AG20443 (cell line): ENCODE data around the gene ATG7.
"Not testable (repeated sequence)": the region's sequence is repeated elsewhere in the genome, so short reads cannot be mapped to it uniquely, and the experiment has no call there.

Source experiments
- DNase-seq: peaks from one replicate; pipeline ENCODE4 v3.0.0; 2012; ENCODE audit warnings: low spot score, mixed read lengths

Gene ATG7

DNA sequence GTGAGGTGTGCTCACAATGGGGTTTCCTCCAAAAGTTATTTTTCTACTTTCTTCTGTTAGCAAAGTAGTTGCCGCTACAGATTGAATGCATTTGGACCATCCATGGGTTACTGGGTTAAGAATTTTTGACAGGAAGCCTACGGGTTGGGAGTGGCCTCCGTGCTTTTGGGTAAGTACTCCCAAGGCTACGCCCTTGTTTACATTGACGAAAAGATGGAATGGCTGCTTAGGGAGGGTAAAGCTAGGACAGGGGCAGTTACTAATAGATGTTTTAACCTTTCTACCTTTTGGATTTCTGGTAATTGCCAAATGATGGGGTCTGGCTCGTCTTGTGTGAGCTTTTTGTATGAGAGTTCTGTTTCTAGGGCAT, 20.4 kb upstream of the ATG7 start:
- no peak for DNase-seq

DNA sequence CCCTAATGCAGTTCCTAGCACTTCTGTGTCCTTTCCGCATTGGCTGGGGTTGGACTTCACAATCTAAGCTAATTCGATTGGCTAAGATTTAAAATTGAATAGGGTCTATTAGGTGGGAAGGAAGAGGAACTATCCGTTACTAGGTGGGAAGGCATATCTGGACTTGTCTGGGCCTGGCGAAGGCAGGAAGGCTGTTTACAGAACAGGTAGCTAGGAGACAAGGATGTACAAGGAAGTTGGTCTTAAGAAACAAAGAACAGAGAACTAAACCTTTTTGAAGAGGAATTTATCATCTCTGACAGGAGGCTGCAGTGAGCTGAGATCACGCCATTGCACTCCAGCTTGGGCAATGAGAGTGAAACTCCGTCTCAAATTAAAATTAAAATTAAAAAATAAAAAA, 17.3 kb upstream of the ATG7 start:
- DNase-seq, result no peak

DNA sequence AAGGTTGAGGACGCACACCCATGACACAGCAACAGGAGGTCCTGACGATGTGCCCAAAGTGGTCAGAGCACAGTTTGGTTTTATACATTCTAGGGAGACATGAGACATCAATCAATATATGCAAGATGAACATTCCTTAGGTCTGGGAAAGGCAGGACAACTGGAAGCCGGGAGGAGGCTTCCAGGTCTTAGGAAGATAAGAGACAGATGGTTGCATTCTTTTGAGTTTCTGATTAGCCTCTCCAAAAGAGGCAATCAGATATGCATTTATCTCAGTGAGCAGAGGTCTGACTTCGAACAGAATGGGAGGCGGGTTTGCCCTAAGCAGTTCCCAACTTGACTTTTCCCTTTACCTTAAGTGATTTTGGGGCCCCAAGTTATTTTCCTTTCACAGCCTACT, 16.7 kb upstream of the ATG7 start:
- not testable (repeated sequence) for DNase-seq

DNA sequence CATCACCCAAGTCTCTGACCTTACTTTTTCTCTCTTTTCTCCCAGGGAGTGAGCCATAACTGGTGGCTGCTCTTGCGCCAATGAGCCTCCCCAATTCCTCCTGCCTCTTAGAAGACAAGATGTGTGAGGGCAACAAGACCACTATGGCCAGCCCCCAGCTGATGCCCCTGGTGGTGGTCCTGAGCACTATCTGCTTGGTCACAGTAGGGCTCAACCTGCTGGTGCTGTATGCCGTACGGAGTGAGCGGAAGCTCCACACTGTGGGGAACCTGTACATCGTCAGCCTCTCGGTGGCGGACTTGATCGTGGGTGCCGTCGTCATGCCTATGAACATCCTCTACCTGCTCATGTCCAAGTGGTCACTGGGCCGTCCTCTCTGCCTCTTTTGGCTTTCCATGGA, 13.2 kb upstream of the ATG7 start:
- no peak for DNase-seq

DNA sequence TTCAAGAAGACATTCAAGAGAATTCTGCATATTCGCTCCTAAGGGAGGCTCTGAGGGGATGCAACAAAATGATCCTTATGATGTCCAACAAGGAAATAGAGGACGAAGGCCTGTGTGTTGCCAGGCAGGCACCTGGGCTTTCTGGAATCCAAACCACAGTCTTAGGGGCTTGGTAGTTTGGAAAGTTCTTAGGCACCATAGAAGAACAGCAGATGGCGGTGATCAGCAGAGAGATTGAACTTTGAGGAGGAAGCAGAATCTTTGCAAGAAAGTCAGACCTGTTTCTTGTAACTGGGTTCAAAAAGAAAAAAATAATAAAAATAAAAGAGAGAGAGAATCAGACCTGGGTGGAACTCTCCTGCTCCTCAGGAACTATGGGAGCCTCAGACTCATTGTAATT, 11.7 kb upstream of the ATG7 start:
- no peak for DNase-seq

DNA sequence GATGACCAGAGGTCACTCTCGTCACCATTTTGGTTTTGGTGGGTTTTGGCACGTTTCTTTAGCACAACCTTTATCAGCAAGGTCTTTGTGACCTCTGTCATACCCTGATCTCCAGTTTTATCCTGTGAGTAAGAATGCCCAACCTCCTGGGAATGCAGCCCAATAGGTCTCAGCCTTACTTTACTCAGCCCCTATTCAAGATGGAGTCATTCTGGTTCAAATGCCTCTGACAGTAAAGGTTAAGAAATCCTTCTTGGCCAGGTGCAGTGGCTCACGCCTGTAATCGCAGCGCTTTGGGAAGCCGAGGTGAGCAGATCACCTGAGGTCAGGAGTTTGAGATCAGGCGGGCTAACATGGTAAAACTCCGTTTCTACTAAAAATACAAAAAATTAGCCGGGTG, 3.2 kb upstream of the ATG7 start:
- DNase-seq, result no peak

DNA sequence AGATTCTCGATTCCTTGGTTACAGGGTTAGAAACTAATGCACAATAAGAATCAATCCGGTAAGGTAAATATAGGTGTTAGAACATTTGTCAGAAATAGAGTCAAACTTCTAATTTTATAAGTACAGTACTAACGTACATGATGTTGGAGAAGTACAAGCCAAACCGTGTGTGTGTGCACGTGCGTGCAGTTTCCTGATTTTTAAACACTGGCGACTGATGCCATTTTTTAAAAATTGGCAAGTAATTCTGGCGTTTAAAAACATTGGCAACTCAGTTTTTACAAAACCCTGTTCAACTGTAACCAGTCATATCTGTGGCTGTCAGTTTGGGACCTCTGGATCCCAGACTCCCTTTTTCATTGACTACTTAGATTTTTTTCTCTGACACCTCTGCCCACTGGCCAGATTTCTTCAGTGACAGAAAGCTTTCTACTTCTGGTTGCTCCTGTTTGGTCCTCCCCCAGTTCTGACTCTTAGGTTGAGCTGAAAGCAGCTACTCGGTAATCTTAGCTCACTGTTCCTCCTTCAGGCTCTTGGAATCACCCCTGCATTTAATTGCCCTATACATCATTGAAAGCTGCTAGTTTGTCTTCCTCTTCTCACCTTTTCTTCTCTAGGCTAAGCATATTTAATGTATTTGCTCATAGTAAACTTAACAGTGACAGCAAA, 843 bp downstream of the ATG7 start:
- peak; percentile 18 for DNase-seq

DNA sequence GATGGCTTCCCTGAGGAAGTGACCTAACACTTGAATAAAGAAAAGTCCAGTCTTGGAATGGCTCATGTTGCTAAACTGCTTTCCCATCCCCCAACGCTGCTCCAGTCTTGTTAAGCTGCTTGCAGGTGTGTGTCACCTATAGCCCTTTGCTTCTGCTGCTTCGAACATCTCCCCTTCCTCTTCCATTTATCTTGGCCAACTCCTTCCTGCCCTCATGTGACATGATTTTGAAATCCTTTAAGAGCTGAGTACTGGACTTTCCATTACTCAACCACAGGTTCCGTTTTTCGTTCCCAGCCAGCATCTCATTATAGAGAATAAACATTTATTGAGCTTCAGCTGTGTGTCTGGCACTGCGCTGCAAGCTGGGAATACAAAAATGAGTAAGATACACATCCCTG, 1.7 kb downstream of the ATG7 start:
- no peak for DNase-seq

DNA sequence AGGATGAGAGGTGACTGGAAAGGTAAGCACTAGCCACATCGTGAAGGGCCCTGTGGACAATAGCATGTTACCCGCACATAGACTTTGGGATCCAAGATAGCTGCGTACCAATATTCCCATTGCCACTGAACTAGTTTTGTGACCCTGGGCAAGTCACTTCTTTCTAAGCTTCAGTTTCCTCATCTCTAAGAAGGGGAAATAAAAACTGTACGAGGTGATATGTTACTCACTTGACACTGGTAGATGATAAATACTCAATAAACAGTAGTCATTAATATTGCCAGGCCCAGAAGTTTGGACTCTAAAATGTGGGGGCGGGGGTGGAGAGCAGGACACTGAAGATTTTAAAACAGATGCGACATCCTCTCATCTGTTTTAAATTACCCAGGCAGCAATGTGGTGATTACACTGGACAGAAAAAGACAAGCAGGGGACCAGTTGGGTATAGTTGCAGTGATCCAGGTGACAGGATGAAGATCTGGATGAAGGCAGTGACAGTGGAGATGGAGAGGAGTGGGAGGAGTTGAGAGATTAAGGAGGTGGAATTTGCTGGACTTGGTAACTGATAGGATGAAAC, 2.5 kb downstream of the ATG7 start:
- DNase-seq, result no peak

DNA sequence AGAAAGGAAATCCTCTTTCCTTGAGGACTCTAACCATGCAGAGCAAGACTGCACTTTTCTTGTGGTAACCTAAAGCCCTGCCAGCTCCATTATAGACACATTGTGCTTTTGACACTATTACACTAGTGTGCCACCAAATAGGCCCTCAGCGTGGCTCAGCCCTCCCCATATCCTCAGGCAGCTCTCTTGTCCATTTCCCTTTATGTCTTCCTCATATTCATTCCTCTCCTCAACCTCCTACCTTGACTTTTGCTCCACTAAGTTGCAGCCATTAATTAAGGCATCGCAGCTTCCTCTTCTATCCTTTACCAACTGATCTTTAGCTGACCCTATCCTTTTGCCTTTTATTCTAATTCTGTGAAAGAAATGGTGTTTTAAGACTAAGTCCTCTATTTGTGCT, 3.7 kb downstream of the ATG7 start:
- no peak for DNase-seq

DNA sequence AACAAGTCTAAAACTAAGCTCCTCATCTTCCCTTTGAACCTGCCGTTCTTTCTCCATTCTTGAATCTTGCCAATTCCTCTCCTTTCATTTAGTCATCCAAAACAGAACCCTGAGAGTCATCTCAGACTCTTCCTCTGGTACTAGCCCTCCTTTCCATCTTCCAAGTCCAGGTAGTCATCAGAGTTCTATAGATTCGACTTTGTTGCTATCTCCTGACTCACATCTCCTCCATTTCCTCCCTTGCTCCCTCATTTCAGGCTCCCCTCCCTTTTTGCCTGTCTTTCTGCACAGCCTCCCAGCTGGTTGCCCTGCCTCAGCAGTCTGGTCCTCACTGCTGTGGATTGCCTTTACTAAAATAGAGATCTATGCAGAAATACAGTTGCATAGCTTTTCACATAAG, 4.7 kb downstream of the ATG7 start:
- DNase-seq, result no peak

DNA sequence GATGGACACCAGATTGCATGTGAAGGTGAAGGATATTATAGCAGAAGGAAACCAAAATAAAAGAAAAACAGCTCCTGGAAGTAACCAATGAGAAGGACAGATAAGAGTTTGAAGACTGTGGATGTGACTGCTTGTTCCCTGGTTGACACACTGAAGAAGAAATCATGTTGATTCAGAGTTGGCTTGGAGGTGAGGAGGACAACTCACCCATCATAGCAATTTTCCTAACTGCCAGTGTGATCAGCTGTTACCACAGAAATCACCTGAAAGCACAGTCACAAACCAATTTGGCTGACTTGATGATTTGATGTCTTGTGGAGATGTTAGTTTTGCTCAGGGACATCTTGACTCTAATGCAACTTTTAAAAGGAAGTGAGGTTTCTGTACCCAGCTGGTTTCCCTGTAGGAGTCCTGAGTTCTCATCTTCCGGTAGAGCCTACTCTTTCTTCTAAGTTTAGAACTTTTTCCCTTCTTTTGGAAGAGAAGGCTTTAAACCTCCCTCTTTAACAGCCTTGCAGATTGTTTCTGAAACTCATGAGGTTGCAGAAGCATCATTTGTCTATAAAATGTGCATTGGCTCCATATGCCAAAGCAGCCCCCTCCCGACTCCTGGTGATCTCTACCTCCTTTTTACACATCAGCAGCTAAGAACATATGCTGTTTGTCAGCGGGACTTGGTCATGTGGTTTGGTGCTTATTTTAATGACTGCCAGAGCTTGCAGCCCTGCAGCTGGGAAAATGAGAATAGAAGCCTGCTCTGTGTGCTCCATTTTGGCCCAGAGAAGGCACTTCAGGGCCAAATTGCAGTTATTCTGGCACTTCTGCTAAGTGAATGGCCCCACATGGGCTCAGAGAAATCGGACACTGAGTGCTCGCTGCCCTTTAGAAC, 10.3 kb downstream of the ATG7 start:
- no peak for DNase-seq

DNA sequence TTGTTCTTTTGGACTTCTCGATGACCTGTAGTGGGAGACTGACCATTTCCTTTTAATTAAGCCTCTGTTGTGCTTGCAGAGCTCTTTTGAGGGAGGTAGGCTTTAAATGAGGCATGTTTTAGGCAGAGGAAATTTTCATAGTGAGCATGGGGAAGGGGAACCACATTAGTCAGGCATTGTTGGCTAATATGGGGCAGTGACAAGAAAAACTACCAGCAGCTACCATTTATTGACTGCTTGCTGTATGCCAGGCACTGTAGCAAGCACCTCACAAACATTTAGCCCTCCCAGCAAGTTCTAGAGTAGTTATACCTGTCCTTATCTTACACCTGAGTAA, 10.9 kb downstream of the ATG7 start:
- no peak for DNase-seq

DNA sequence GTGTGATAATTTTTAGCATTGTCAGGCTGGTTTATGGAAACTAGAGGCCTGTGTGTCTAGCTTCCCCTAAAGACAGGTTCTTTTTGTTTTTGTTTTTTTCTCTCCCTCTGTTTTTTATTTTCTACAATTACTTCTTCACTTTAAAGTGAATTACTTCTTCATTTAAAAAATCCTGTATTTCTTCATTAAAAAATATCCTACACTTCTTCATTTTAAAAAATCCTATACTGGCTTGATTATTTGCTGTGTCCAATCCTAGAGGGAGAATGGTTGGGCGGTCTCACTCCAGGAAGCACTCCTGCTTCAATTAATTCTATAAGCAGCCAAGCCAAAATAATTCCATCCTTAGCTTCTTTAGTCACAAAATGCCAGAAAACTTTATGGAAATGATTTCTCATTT, 11.8 kb downstream of the ATG7 start:
- DNase-seq, result no peak

DNA sequence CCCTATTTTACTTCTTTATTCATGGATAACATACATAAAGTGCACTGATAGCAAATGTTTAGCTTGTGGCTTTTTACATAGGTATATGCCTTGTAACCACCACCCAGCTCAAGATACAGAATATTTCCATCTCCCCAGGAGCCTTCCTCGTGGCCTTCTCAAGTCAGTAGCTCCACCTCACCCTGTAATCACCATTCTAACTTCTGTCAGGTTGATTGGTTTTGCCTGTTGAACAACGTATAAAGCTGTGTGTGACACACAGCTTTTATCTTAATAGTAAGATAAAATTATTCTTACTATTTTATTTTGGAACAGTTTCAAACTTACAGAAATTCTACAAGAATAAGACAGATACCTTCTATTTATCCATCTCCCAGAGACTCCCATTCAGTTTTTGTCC, 13.3 kb downstream of the ATG7 start:
- no peak for DNase-seq

DNA sequence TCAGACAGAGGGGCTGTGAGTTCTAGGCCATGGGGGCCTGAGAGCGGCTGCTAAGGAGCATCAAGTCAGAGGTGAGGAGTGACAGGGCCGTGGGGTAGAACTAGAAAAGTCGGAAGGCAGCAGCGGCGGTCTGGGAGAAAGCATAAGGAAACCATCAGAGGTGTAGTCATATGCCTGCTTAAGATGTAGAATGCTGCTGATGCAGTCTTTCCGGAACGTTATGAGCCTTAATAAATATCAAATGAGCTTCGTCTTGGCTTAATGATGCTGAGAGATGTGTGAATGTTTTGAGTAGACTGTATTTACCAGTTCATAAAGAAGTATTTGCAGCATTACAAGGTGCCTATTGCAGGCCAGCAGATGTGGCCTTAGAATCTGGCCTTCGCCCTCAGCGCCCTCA, 15.2 kb downstream of the ATG7 start:
- DNase-seq, result no peak

DNA sequence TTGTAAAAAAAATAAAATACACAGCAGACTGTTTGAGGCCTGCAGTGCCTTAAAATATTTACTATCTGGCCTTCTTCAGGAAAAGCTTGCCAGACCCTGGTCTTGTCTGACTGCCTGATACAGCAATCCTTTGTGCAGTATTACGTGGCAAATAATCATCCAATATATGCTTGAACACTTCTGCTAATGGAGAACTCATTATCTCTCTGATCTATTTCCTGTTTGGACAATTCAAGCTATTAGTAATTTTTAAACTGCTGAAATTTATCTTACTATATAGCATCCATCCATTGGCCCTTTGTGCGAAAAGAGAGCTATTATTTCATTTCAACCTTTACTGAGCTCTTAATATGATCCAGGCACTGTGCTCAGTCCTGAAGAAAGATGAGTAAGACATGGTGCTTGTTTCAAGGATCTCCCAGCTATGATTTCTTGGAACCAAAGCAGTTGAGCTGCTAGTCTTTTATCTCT, 15.9 kb downstream of the ATG7 start:
- DNase-seq, result peak; percentile 26

DNA sequence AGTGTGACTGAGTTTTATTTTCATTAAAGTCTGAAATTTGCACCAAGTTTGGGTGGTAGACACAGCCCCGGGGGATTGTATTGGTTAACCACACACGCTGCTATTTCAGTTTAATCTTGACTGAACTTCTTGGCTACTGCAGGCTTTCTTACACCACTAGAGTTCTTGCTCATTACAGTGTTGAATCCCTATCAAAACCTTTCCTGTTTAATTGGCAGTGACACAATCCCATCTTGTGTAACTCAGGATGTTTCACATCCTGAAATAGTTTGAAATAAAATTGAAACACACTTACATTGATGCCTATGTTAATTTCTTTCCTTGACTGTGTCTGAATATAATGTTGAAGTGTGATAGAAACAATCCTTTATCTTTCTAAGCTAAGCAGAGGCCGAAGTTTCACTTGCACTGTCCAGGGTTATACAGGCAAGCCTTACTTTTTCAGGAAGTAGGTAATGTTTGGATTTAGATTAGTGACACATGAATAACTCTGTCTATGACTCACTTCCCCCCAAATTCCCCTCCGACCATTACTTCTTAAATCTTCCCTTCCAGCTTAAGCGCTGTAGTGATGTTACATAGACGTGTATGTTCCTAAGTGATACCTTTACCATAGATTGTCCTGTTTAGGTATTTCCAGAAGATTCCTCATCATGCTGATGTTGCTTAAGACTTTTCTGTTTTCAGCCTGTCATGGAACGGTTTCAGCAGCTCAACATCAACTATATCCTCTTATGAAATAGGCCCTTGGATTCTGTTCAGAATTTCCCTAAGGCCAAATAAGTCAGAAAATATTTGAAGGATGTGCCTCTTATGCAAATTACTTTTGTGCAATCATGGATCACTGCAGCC, 16.8 kb downstream of the ATG7 start:
- DNase-seq, result peak; percentile 67

DNA sequence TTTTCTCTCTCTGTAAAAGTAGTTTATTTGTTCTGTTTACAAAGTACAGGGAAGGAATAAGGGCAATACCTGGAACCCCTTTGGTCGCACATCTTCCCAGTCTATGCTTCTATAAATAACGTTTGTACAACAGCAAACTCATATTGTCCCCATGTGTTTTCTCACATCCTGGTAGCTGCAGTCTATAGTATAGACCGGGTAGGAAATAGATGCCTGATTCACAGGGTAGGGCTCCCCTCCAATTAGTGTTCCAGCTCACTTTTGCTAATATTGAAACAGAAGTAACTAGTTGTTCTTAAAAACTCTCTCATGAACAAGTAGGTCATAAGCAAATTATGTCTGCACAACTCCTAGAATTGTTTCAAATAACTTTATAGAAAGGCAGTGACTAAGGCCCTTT, 17.7 kb downstream of the ATG7 start:
- no peak for DNase-seq

DNA sequence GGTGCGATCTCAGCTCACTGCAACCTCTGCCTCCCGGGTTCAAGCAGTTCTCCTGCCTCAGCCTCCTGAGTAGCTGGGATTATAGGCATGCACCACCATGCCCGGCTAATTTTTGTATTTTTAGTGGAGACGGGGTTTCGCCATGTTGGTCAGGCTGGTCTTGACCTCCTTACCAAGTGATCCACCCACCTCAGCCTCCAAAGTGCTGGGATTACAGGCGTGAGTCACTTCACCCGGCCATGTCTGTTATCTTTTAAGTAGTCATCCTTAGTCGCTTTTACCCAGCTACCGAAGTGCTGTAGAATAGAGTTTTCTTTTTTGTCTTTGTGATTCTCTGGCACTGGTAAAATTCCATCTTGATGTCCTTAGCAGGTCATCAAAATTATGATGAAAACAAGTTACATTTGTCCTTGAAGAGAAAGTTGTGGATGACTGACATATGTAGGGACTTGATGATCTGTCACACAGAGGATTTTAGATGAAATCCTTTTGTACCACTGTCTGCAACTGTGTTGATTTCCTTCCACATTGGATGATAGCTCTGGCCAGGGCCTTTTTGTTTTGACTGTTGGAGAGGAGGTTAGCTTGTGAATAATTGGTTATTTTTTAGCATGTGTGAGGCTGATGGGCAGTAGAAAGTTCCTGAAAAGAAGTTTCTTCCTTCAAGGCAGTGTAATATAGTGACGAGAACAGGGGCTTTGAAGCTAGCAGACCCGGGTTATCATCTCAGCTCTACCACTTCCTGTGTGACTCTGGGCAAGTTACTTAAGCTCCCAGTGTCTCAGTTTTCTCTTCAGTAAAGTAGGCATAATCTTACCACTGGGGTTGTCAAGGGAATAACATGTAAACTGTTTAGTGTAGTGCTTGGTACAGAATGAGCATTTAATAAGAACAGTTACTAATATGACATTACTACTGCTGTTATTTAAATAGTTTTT, 18.8 kb downstream of the ATG7 start:
- peak; percentile 20 for DNase-seq

DNA sequence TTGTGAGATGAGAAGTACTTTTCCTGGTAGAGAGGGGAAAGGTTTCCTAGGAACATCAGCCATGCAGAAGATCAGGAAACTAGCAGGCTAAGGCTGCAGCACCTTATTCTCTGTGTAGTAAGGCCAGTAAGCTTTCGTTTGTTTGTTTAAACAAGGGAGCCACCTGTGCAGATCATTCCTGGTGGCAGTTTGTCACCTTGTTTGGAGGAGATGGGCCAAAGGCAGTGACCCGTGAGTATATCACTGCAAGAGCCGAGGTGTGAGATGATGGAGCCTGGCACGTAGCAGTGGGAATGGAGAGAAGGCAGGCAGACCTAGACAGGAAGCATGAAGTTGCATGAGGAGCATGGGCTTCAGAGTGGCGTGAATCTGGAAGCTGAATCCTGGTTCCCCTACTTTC, 19.6 kb downstream of the ATG7 start:
- DNase-seq, result no peak
